Brain microvascular endothelial cell (primary cell): ENCODE results near the gene PHEX.

Experiments
- DNase-seq: peaks from one replicate; pipeline ENCODE4 v3.0.0-alpha.2; 2020
- H3K27ac ChIP-seq: fragments of 250-450 bp; sonication (Bioruptor Pico); 2 replicates; pipeline ENCODE4 v1.5.1; 2020; ENCODE audit warnings: mild to moderate bottlenecking, moderate library complexity
- H3K27me3 ChIP-seq: fragments of 250-450 bp; sonication (Bioruptor Pico); replicated peaks from 2 replicates; pipeline ENCODE4 v1.5.1; 2020; ENCODE audit warnings: mild to moderate bottlenecking
- H3K36me3 ChIP-seq: fragments of 250-450 bp; sonication (Bioruptor Pico); replicated peaks from 2 replicates; pipeline ENCODE4 v1.5.1; 2020; ENCODE audit warnings: mild to moderate bottlenecking
- H3K4me3 ChIP-seq: 2 replicates; pipeline ENCODE4 v1.5.1; 2011; ENCODE audit warnings: low read depth, mild to moderate bottlenecking, control low read depth, low read length, moderate library complexity
- in situ Hi-C: cut with HindIII; loops from 2 replicates; pipeline ENCODE4 v1.10.0; 2017; ENCODE audit warnings: low sequenced_read_pairs, low pct_ligation_motif_present
- TF ChIP-seq, protein P1 (sequence below): IDR thresholded peaks from 2 replicates; pipeline ENCODE4 v1.5.1; 2011; ENCODE audit warnings: low read depth, mild to moderate bottlenecking, moderate library complexity, low read length, control low read depth, inconsistent platforms; ENCODE audit errors: missing control alignments

PHEX gene

DNA sequence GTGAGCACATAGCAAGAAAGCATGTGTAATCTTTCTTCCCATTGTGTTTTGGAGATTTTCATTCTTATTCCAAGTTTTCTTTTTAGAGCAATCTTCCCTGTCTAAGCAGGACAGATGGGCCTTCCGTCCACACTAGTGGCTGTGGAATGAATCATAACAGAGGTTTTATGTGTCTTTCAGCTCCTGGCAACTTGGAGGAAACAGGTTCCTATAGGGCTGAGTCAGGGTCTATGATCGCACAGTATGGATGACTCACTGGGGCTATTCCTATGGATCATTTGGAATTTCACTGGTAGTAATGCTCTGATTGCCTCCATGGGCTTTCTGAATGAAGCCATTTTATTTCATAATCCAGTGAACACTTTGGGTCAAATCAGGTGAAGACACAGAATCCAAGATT is 188.8 kb downstream of the PHEX start:
- DNase-seq, result peak; percentile 83
- in situ Hi-C loops, result no loop called here
- H3K4me3 ChIP-seq, result no peak overlapping the region
- peak overlapping the region; percentile 61 for H3K27ac ChIP-seq
- no peaks in the 10 kb centered on the region for H3K36me3 ChIP-seq
- TF ChIP-seq, protein P1, sequence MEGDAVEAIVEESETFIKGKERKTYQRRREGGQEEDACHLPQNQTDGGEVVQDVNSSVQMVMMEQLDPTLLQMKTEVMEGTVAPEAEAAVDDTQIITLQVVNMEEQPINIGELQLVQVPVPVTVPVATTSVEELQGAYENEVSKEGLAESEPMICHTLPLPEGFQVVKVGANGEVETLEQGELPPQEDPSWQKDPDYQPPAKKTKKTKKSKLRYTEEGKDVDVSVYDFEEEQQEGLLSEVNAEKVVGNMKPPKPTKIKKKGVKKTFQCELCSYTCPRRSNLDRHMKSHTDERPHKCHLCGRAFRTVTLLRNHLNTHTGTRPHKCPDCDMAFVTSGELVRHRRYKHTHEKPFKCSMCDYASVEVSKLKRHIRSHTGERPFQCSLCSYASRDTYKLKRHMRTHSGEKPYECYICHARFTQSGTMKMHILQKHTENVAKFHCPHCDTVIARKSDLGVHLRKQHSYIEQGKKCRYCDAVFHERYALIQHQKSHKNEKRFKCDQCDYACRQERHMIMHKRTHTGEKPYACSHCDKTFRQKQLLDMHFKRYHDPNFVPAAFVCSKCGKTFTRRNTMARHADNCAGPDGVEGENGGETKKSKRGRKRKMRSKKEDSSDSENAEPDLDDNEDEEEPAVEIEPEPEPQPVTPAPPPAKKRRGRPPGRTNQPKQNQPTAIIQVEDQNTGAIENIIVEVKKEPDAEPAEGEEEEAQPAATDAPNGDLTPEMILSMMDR, result no peak
- no peaks in the 10 kb centered on the region for H3K27me3 ChIP-seq

DNA sequence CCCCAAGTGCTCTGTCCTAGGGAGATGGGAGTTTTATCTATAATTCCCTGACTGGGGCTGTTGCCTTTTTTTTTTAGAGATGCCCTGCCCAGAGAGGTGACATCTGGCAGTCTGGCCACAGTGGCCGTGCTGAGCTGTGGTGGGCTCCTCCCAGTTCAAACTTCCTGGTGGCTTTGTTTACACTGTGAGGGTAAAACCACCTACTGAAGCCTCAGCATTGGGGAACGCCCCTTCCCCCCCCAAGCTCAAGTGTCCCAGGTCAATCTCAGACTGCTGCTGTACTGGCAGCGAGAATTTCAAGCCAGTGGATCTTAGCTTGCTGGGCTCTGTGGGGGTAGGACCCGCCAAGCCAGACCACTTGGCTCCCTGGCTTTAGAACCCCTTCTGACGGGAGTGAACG is 202.3 kb downstream of the PHEX start:
- H3K36me3 ChIP-seq, result no peaks in the 10 kb centered on the region
- H3K27ac ChIP-seq, result no peak overlapping the region
- in situ Hi-C loops, result no loop called here
- TF ChIP-seq, protein P1, result no peak
- no peak for DNase-seq
- no peak overlapping the region for H3K4me3 ChIP-seq
- H3K27me3 ChIP-seq, result no peaks in the 10 kb centered on the region

DNA sequence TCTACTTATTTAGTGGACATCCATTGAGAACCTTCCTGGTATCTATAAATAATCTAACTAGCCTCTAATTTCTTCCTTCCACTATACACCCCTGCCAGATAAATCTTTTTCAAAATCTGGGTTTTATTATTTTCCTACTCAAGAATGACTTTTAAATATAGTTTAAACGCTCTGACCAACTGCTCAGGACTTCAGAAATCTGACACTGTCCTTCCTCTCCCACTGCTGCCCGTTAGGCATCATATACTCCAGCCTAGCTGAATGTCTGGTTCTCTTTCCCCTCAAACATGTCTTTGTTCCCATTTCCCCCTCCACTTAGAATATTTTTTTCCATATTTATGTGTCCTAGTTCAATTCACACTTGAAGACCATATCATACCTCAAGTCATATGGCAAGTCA is 205.4 kb downstream of the PHEX start:
- TF ChIP-seq, protein P1, result no peak
- in situ Hi-C loops, result no loop called here
- H3K36me3 ChIP-seq, result no peaks in the 10 kb centered on the region
- H3K27ac ChIP-seq, result no peak overlapping the region
- H3K4me3 ChIP-seq, result no peak overlapping the region
- H3K27me3 ChIP-seq, result no peaks in the 10 kb centered on the region
- DNase-seq, result no peak

DNA sequence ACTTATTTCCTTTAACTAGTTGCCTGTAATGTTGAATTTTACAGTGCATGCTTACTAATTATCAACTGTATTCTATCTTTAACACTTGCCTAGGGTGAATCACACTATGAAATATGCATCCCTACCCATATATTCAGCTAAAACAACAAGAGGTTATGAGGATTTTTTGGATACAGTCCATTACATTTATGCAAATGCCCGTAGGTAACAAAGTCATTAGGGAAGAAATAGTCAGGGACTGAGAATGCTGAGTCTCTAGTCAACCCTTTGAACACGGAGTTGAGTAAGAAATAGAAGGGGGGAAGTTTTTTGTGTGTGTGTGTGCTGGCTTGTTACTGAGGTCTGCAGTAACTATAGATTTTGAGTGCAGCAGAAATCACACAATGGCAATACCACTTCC is 214.5 kb downstream of the PHEX start:
- in situ Hi-C loops, result no loop called here
- H3K27ac ChIP-seq, result peak overlapping the region; percentile 25
- TF ChIP-seq, protein P1, result no peak
- H3K27me3 ChIP-seq, result no peaks in the 10 kb centered on the region
- no peak for DNase-seq
- H3K4me3 ChIP-seq, result no peak overlapping the region
- H3K36me3 ChIP-seq, result no peaks in the 10 kb centered on the region

DNA sequence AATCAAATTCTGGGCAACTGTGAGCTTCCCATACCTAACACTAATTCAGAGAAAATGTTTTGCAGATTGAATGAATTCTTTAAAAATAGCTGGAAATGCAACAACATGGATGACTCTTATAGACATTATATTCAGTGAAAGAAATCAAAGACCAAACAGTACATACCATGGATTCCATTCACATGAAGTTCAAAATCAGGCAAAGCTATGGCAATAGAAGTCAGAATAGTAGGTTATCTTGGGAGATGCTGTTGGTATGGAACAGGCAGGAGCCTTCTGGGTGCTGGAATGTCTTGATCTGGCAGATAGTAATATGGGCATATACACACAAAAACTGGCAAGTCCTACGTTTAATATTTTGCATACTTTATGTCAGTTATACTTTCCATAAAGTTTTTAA is 215.0 kb downstream of the PHEX start:
- Histone ChIP-seq H3K4me3 (no peak overlapping the region), H3K27ac (peak overlapping the region; percentile 25), H3K36me3 (no peaks in the 10 kb centered on the region), H3K27me3 (no peaks in the 10 kb centered on the region)
- in situ Hi-C loops, result no loop called here
- TF ChIP-seq, protein P1, result no peak
- peak; percentile 14 for DNase-seq

DNA sequence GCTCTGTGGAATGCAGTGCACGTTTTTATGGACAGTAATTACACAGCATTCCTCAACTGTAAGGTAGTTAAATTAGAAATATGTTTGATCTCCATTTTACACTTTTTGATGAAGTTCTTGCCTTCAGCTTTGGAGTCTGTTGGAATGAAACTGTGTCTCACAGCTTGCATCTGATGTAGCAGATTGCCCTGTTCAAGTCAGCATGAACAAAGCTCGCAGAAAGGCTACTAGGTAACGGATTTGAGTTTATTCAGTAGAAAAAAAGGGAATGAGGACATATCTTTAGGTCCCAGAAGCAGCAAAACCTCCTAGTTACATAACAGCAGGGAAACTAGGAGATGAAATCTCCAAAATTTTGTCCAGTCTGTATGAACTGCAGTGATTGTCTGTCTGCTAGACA is 216.3 kb downstream of the PHEX start:
- no peaks in the 10 kb centered on the region for H3K36me3 ChIP-seq
- TF ChIP-seq, protein P1, result no peak
- DNase-seq, result no peak
- no peak overlapping the region for H3K27ac ChIP-seq
- no peaks in the 10 kb centered on the region for H3K27me3 ChIP-seq
- in situ Hi-C loops, result no loop called here
- H3K4me3 ChIP-seq, result no peak overlapping the region
